Psoas muscle (tissue), 8 donors: ENCODE results near the gene LGALS16. TPM values are rescaled to one million over a fixed set of nuclear protein-coding genes. Genes with fewer than 3 reads are reported as not detected.

Experiments
- ATAC-seq, 4 donors: fragments of 200-7000 bp; cut with Tn5 transposase; one replicate each; pipeline ENCODE4 v1.9.1; 2020; ENCODE audit warnings: moderate library complexity in 3 of 4, mild to moderate bottlenecking in 2 of 4
- DNase-seq, 2 donors: peaks; one replicate each; pipeline ENCODE4 v3.0.0-alpha.2; 2020
- H3K27ac ChIP-seq: fragments of 200-600 bp; one replicate; pipeline ENCODE4 v1.8.0; 2022
- H3K27me3 ChIP-seq, 3 donors: fragments of 200-600 bp in 1 of 3; one replicate each; pipeline versions ENCODE4 v1.6.1 to v1.8.0; 2013 to 2022; ENCODE audit warnings: low read length in 2 of 3, mild to moderate bottlenecking in 2 of 3, moderate library complexity in 1 of 3; ENCODE audit not compliant: insufficient read depth in 3 of 3
- H3K36me3 ChIP-seq, 2 donors: fragments of 200-600 bp in 1 of 2; one replicate each; pipeline versions ENCODE4 v1.6.1 to v1.8.0; 2013 to 2022; ENCODE audit warnings: low read depth in 1 of 2, mild to moderate bottlenecking in 1 of 2, moderate library complexity in 1 of 2; ENCODE audit not compliant: insufficient read depth in 1 of 2
- H3K4me1 ChIP-seq: fragments of 200-600 bp; one replicate; pipeline ENCODE4 v1.8.0; 2022
- H3K4me3 ChIP-seq: fragments of 200-600 bp; one replicate; pipeline ENCODE4 v1.8.0; 2022; ENCODE audit warnings: mild to moderate bottlenecking
- H3K9me3 ChIP-seq: fragments of 200-600 bp; one replicate; pipeline ENCODE4 v1.8.0; 2022
- CTCF ChIP-seq: fragments of 200-600 bp; IDR thresholded peaks from one replicate; pipeline ENCODE4 v1.8.0; 2022; ENCODE audit warnings: antibody characterized with exemption
- WGBS, 3 donors: extraction: QIAGEN DNeasy Blood & Tissue Kit; methylation state at CpG; one replicate each; pipeline versions ENCODE4 v1.1.6 to v1.1.7; 2013; 5-methylcytosine and 5-hydroxymethylcytosine counted together
- intact Hi-C, 2 donors: fragments of 100-400 bp; cut with DNase I; formaldehyde crosslinking; loops; one replicate each; pipeline versions ENCODE4 v1.11.0 to v1.14.2; 2022
- polyA plus RNA-seq, 3 donors: library from polyadenylated mRNA; stranded (reverse); fragments of 200-250 nt; gene quantifications; one replicate each; pipeline ENCODE4 v1.2.3, GENCODE V29; 2013
- total RNA-seq, 4 donors: library from RNA; stranded (reverse); fragmentation: NEBNext Ultra II Directional in 2 of 4; extraction: Animal tissue kit (Norgen Biotek cat#: 25700) in 2 of 4; gene quantifications; one replicate each; pipeline versions ENCODE4 v1.2.1 to v1.2.4, GENCODE V29; 2021 to 2023
- donor health status: healthy with polysubstance abuse.
- donor health status: DM: no; HTN: no; CAD: no; lungs with moderate emphysema.
- donor health status: Bipolar disorder and iron deficiency.
- donor health status: healthy.
- donor health status: DM: yes; HTN: yes; CAD: no.
- donor health status: DM: no; HTN: no; CAD: no.
- donor health status: DM: no; HTN: no; CAD: no.
- donor health status: DM: yes; HTN: yes; CAD: no.

The LGALS16 gene
- total and polyA plus RNA-seq, 7 donors = not detected

GRCh38 chr19:39679056-39679790 lies 23.5 kb downstream of the LGALS16 start:
- peak; percentile 25 to 60 for DNase-seq
- Histone ChIP-seq H3K27ac (peak overlapping the region; percentile 92), H3K9me3 (no peaks in the 10 kb centered on the region), H3K27me3 (no peaks in the 10 kb centered on the region), H3K4me3 (peak overlapping the region; percentile 69), H3K4me1 (peaks cover 24% of the 10 kb centered on the region), H3K36me3 (peaks cover 0 to 21% of the 10 kb centered on the region in 2 donors)
- peak; percentile 86 to 93 (median 87) for ATAC-seq
- intact Hi-C loops = loop anchor here in 1 of 2 donors (5.0 kb wide), 1 partner anchor 158 kb away; no protein-coding TSS in a partner anchor
- no peak for TF ChIP-seq CTCF
- WGBS, 3 donors = 20 to 31% (median 22%) methylated on average over 10 of the region's 10 CpGs

GRCh38 chr19:39679791-39680168 lies 24.1 kb downstream of the LGALS16 start:
- H3K9me3 ChIP-seq = no peaks in the 10 kb centered on the region
- peak overlapping the region; percentile 69 for H3K4me3 ChIP-seq
- H3K4me1 ChIP-seq = peaks cover 24% of the 10 kb centered on the region
- WGBS, 3 donors = 63 to 84% (median 76%) methylated on average over 3 of the region's 3 CpGs
- intact Hi-C loops = loop anchor here in 1 of 2 donors (5.0 kb wide), 2 partner anchors 88 to 158 kb away; no protein-coding TSS in a partner anchor
- peak overlapping the region; percentile 92 for H3K27ac ChIP-seq
- TF ChIP-seq CTCF = no peak
- peaks cover 0 to 25% of the 10 kb centered on the region in 2 donors for H3K36me3 ChIP-seq
- DNase-seq = no peak
- H3K27me3 ChIP-seq = no peaks in the 10 kb centered on the region
- no peak for ATAC-seq

GRCh38 chr19:39680593-39680992 lies 24.9 kb downstream of the LGALS16 start:
- H3K4me1 ChIP-seq = peaks cover 24% of the 10 kb centered on the region
- ATAC-seq = no peak
- DNase-seq = no peak
- peak overlapping the region; percentile 92 for H3K27ac ChIP-seq
- no peaks in the 10 kb centered on the region for H3K9me3 ChIP-seq
- H3K36me3 ChIP-seq = peaks cover 0 to 32% of the 10 kb centered on the region in 2 donors
- no peak for TF ChIP-seq CTCF
- peak overlapping the region; percentile 69 for H3K4me3 ChIP-seq
- H3K27me3 ChIP-seq = no peaks in the 10 kb centered on the region
- intact Hi-C loops = loop anchor here in 1 of 2 donors (5.0 kb wide), 1 partner anchor 87 kb away; no protein-coding TSS in a partner anchor
- 67 to 85% (median 81%) methylated on average over 3 of the region's 3 CpGs for WGBS, 3 donors

- Histone ChIP-seq H3K36me3 (peaks cover 0 to 36% of the 10 kb centered on the region in 2 donors), H3K4me1 (peaks cover 20% of the 10 kb centered on the region), H3K4me3 (no peak overlapping the region), H3K9me3 (no peaks in the 10 kb centered on the region), H3K27ac (no peak overlapping the region), H3K27me3 (no peaks in the 10 kb centered on the region)
- intact Hi-C loops = loop anchor here in 1 of 2 donors (5.0 kb wide), 1 partner anchor 86 kb away; no protein-coding TSS in a partner anchor
- ATAC-seq = no peak
- TF ChIP-seq CTCF = no peak
- WGBS, 3 donors = 91 to 92% (median 91%) methylated on average over 5 of the region's 5 CpGs
- DNase-seq = no peak
Measured at GRCh38 chr19:39681416-39681815, 25.7 kb downstream of the LGALS16 start.
